Activated naive CD4-positive, alpha-beta T cell treated with Interleukin-2 at 50 U/mL for 16 hours (primary cell): ENCODE results near the gene ASMTL.
A peak's percentile ranks its signal among the peaks of the same experiment; 100 is the strongest.
"Not testable (repeated sequence)": the region's sequence is repeated elsewhere in the genome, so short reads cannot be mapped to it uniquely, and the experiment has no call there.

Experiments used
- DNase-seq: peaks from one replicate; pipeline ENCODE4 v3.0.0-alpha.2; 2020

Gene ASMTL

GRCh38 chrX:1481636-1482529 is 29.2 kb upstream of the ASMTL start:
- peak; percentile 79 for DNase-seq

GRCh38 chrX:1480082-1480785 is 27.5 kb upstream of the ASMTL start:
- no peak for DNase-seq

- no peak for DNase-seq
Observed at GRCh38 chrX:1477801-1478458, 25.2 kb upstream of the ASMTL start.

GRCh38 chrX:1477229-1477628 is 24.5 kb upstream of the ASMTL start:
- no peak for DNase-seq

- DNase-seq = no peak
Observed at GRCh38 chrX:1476682-1477081, 24.0 kb upstream of the ASMTL start.

- DNase-seq = no peak
Observed at GRCh38 chrX:1475881-1476280, 23.2 kb upstream of the ASMTL start.

- DNase-seq = no peak
Observed at GRCh38 chrX:1475481-1475880, 22.8 kb upstream of the ASMTL start.

- not testable (repeated sequence) for DNase-seq
Observed at GRCh38 chrX:1474593-1474992, 21.9 kb upstream of the ASMTL start.

GRCh38 chrX:1472975-1473374 is 20.3 kb upstream of the ASMTL start:
- DNase-seq = no peak

- DNase-seq = peak; percentile 84
Observed at GRCh38 chrX:1468250-1468772, 15.6 kb upstream of the ASMTL start.

GRCh38 chrX:1466971-1467561 is 14.4 kb upstream of the ASMTL start:
- peak; percentile 40 for DNase-seq

- DNase-seq = peak; percentile 1
Observed at GRCh38 chrX:1466232-1466661, 13.5 kb upstream of the ASMTL start.

- peak; percentile 2 for DNase-seq
Observed at GRCh38 chrX:1465286-1466231, 12.8 kb upstream of the ASMTL start.

- no peak for DNase-seq
Observed at GRCh38 chrX:1464971-1465285, 12.2 kb upstream of the ASMTL start.

GRCh38 chrX:1464041-1464970 is 11.6 kb upstream of the ASMTL start:
- DNase-seq = peak; percentile 35

- peak; percentile 2 for DNase-seq
Observed at GRCh38 chrX:1463581-1463980, 10.9 kb upstream of the ASMTL start.

GRCh38 chrX:1462596-1463251 is 10.0 kb upstream of the ASMTL start:
- peak; percentile 80 for DNase-seq

GRCh38 chrX:1462110-1462509 is 9.4 kb upstream of the ASMTL start:
- DNase-seq = no peak

GRCh38 chrX:1455948-1456280 is 3.2 kb upstream of the ASMTL start:
- DNase-seq = no peak
